Endometrium (tissue), 2 donors: ENCODE measurements around the gene NCKAP1.

Experiments
- FAIRE-seq: peaks from 2 replicates; lab custom pipeline; 2012; peaks lifted over from hg19 to GRCh38; lab: Jason Lieb, UNC
- donor health status: control.
- donor health status: control.

The NCKAP1 gene

DNA sequence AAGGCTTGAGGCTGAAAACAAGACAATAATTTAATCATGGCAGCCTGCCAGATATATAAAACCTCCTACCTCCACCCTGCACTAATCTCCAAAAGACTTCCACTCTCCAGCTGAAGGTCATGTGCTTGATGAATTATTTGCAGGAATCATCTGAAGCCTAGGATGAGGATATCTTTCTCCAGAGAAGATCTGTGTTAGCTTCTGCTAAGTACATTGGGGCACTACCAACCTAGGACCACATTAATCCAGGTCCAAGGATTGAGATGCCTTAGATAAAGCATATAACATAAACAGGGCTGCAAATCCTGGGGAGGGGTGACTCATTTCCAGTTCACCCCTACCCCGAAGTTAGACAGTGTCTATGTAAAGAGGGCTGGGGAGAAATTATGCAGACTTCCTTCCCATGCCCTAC lies 91.3 kb downstream of the NCKAP1 start:
- FAIRE-seq, result no peak

DNA sequence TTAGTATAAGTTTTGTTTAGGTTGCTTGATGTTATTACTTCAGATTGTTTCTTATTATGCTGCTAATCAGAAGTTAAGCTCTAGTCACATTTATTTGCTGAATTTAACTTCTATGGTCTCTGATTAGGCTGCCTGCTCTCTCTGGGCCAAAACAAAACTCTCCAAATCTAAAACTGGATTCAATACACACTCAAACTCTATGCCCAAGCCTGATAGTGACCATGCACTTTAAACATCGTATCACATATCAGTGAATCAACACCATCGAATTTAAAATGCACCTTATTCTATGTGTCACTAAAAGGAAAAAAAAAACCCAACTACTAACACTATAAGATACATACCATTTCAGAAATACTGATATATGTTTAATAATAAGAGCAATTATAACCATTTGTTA lies 94.9 kb downstream of the NCKAP1 start:
- no peak for FAIRE-seq

DNA sequence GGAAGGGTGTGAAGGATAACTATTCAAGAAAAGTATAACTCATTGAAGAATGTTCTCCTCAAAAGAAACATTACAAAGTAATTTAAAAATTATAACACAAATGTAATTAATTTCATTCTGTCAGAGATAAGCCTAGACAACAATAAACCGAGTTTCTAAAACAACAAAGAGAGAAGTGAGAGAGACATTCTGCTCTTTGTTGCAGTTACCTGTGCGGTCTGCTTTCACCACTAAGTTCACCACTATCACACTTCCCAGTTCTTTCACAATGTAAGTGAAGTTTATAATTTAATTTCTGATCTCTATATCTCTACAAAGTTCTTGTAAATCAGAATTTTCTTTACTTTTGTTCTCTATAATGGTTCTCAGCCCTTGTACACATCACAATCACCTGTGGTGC lies 95.5 kb downstream of the NCKAP1 start:
- no peak for FAIRE-seq

DNA sequence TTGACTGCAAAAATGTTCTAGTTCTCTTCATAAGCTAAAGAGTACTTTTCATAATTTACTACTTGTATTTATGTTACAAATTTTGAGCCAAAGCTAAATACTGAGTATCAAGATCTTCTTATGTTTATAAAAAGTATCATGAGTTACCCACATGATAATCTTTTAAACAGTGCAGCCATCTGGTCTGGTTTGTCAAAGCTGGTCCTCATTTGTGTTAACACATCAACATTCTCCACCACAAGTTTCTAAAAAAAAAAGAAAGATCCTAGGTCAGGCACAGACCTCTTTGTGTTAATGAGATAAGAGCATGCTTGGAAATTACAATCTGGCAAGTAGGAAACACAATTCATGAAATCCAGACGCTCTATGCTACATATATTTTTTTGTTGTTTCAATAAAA lies 96.3 kb downstream of the NCKAP1 start:
- FAIRE-seq, result peak; percentile 41

DNA sequence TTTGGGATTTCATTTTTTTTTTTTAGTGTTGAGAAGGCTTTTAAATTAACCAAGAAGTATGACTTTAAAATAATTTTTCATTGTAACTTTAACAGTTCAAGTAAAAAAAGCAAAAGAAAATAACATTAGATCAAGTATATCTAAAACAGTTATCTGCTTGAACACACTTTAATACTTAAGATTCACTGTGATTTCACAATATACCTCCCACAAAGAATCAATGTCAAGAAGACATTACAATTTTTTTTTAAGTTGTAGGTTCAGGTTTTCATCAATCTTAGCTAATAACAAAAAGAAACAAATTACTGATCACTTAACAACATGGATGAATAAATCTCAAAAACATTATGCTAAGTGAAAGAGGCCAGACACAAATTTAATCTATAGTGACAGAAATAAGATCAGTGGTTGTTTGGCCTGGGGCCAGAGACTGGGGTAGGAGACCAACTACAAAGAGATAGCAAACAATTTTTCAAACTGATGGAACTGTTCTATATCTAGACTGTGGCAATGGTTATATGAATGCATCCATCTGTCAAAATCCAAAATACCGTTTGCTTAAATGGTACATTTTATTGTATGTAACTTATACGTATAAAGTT lies 97.0 kb downstream of the NCKAP1 start:
- no peak for FAIRE-seq

DNA sequence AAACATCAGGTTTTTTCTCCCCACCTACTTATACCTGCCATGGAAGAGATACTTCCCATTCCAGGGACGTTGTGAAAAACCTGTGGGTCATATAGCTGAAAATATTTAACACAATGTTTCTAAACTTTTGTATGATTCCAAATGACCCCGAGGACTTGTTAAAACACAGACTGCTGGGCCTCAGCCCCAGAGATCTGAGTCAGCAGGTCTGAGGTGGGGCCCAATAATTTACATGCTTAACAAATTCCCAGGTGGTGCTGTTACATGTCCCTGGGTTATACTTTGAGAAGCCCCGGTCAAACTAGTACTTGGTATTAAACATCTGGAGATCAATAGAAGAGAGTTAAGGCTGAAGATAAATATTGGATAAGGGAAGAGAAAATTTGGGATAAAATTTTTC lies 100.4 kb downstream of the NCKAP1 start:
- FAIRE-seq, result no peak

DNA sequence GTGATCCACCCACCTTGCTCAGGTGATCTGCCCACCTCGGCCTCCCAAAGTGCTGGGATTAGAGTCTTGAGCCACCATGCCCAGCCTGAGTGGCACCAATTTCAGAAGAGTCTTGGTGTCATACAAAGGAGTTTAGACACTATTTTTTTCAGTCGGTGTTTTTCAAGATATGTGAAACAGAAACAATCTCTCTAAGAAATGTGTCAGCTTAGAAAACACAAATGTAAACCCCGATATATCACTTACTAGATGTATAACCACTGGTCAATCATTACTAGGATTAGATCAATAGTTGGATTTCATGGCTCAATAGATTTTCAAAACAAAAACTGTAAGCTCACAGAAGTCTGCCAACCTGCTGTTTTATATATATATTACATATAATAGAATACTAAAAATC lies 104.6 kb downstream of the NCKAP1 start:
- no peak for FAIRE-seq

DNA sequence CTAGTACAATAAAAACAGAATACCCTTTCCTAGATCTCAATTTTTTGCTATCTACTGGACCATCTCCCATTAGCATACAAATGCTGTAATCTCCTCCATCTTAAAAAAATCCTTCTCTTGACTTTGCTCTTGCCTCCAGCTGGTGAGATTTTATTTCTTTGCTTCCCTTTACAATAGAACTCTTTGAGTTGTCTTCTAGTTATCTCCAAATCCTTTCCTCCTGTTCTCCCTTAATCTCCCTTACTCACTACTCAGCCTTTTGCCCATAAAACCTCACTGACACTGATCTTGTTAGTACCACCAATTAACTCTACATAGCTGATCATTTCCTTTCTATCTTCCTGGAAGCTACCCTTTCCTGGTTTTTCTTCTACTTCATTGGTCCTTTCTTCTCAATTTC lies 108.3 kb downstream of the NCKAP1 start:
- FAIRE-seq, result no peak

DNA sequence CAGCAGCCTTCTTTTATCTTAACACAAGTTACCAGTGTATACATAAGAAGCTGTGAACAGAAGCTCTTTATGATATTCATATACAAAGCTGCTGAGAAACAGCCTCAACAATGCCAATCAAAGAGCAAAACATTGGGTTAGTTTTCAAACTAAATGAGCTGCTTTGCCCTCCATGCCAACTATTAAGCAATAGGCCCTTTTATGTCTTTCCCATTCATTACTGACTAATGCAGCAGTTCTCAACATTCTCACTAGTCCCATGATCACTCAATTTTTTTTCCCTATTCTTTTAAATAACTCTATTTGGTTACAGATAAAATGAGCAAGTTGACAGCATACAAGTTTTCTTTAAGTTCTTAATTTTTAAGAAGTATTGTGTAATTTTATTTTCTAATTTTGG lies 114.0 kb downstream of the NCKAP1 start:
- no peak for FAIRE-seq

DNA sequence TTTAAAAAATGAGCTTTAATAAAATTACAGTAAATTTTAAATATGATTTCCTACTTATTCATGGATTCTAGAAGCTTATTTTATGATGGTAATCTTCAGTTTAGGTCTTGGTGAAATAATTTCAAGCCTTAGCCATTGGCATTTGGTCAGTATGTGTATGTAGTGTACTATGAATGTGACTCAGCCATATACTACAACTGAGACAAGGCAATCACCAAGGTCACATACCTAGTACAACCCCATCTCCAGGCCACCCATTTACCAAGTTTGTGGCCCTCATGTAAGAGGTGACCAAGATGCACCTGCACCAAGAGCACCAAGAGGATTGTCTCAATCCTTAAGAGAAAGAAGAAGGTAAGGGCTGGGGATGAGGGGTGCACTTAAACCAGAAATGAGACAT lies 117.0 kb downstream of the NCKAP1 start:
- no peak for FAIRE-seq

DNA sequence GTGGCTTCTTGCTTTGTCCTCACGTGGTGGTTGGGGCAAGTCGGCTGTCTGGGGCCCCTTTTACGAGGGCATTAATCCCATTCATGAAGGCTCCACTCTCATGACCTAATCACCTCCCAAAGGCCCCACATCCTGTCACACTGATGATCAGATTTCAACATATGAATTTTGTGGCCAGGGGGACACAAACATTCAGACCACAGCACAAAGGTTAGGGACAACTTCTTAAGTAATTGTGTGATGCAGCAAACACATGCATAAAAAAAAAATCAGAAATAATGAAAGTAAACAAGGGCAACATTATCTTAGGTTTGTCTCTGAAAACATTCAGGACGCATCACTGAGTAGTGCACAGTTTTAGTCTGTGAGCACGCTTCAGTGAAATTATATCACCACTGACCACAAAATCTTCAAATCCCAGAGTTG lies 117.6 kb downstream of the NCKAP1 start:
- no peak for FAIRE-seq

DNA sequence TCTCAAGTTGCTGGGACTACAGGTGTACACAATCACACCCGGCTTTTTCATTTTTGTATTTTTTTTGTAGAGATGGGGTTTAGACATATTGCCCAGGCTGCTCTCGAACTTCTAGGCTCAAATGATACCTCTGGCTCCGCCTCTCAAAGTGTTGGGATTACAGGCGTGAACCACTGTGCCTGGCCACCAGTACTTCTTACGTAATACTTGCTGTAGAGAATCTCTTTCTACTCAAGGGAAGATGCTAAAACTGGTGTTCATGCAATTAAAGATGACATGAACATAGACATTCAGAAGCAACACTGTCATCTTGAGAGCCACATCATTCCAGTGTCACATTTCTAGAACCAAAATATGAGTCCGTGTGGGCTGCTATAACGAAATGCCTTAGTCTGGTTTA lies 118.2 kb downstream of the NCKAP1 start:
- FAIRE-seq, result no peak

DNA sequence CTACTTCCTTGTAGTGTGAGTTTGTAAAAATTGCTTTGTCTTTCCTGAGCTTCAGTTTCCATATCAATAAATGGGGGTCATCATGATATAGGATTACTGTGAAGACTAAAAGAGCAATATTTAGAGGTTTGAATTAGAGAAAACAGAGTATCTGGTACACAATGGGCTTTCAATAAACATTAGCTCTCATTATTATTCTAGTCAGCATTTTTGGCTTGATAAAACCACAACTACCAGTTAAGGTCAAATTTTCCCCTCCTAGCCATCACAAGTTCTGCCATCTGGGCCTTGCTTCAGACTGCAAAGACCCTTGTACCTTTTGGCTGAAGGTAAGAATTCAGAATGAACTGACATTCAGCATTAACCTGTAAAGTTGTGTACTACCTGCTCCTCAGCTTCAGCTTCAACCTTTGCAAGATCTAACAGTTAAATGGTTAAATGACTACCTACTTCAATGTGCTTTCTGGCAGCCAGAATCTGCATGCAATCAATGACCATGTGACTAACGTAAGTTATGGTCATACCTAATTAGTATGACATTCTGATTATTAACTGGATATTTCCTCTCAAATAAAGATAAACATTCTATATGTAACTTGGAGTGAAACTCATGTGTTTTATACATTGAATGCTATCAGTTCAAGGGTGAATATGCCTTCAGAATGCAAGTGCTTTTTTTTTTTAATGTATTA lies 119.2 kb downstream of the NCKAP1 start:
- FAIRE-seq, result no peak

DNA sequence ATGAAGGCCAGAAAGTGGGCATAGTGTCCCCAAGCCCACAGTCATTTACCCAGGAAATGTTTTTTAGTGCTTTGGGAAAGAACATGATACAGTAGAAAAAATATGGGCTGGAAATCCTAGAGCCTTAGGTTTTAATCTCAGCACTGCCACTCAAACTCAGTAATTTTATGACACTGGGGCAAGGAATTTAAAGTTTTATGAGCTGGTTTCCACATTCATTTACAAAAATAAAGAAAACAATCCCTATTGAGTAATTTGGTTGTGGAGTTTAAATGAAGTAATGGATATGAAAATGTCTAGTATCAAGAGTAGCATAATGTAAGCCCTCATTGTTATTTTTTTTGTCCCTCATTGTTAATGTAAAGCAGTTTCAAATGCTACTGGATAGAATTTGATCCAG lies 120.3 kb downstream of the NCKAP1 start:
- no peak for FAIRE-seq

DNA sequence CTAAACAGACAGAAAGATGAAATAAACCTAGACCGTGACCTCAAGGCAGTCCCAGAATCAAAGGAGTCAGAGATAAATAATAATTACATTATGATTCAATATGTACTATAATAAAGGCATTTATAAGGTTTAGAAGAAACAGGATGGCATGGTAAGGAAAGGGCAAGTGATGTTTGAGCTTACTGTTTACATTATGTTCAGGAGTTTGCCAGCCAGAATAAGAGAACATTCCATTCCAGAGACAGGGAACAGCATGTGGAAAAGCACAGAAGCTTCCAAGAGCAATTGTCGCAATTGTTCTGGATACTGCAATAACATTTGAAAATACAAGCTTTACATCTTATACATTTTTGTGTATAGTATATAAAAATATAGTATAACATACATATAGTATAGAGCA lies 121.8 kb downstream of the NCKAP1 start:
- FAIRE-seq, result no peak

DNA sequence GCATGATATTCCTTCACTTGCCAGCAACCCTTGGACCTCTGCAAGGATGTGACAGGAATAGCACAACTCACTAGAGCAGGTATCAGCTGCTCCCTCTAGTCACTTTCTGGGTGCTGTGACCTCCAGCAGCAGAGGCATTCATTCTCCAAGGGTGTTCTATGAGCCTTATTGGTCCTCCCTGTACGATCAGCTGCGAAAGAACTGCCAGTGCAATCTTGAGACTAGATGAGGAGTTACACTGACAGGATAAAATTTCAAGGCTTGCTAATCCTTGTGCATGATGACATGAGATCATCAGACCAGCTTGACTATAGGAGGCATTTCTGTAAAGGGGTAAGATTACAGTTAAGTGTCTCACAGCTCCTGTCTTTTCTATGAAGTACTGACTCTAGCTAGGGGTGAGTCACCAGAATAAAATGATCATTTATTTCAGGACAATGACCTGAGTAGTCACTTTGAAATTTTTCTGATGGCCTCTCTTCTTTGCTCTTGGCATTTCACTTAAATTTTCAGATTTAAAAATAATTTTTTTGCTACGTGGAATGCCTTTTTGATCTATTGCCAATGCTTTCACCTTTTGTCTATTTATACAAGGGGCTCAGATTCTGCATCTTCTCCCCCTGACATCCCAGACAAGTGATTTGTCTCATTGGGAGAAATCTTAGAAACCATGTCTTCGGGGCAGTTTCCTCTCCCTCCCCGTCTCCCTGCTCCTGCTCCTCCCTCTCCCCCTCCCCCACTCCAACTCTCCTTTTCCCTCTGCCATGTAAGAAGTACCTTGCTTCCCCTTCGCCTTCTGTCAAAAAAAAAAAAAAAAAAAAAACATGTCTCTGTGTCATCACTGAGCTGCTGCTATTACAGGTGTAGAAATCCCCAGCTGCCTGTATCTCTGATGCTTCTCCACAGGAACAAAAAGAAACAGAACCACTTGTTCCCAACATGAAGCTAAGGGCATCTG lies 122.6 kb downstream of the NCKAP1 start:
- no peak for FAIRE-seq

DNA sequence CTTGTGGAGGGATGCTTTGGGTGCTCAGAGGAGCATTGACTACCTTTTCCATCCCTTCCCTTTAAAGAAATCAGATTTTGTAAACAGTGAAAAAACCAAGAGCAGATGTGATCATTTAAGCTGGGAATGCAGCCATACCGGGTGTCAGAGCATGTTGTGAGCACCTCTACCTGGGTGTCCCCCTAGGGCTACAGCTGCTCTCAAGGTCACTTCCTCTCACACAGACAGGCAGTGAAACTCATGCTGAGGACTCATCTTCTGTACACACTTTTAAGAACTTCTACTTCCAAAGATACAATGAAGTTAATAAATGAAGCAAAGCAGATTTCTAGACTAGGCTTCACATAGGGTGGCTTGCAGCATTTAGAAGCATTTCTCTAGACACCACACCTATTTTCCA lies 123.4 kb downstream of the NCKAP1 start:
- FAIRE-seq, result no peak

DNA sequence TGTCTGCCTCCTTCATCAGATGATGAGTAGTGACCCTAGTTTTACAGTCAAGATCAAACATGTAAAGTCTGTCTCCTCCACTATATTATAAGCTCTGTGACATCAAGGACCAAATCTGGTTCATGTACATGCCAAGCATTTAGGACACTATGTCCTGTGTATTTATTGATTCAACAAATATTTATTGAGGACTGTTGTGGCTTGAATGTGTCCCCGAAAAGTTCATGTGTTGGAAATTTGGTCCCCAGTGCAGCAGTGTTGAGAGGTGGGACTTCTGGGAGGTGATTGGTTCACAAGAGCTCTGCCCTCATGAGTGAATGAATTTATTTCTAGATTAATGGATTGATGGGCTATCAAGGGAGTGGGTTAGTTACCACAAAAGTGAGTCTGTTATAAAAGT lies 125.2 kb downstream of the NCKAP1 start:
- no peak for FAIRE-seq

DNA sequence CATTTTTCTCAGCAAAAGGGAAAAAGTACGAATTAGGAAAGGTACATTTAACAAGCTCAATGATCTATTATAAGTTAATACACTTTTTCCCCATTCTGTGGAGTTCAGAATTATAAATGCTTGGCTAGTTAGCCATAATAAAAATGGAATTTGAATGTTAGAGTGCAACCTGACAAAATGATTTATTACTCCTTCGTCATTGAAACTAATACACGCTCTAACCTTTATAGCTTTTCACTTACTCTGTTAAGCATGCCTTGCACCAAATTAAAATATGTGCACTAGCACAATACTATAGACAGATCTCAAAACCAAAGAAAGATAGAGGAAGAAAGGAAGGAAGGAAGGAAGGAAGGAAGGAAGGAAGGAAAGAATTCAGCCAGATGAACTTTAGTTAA lies 125.7 kb downstream of the NCKAP1 start:
- no peak for FAIRE-seq

DNA sequence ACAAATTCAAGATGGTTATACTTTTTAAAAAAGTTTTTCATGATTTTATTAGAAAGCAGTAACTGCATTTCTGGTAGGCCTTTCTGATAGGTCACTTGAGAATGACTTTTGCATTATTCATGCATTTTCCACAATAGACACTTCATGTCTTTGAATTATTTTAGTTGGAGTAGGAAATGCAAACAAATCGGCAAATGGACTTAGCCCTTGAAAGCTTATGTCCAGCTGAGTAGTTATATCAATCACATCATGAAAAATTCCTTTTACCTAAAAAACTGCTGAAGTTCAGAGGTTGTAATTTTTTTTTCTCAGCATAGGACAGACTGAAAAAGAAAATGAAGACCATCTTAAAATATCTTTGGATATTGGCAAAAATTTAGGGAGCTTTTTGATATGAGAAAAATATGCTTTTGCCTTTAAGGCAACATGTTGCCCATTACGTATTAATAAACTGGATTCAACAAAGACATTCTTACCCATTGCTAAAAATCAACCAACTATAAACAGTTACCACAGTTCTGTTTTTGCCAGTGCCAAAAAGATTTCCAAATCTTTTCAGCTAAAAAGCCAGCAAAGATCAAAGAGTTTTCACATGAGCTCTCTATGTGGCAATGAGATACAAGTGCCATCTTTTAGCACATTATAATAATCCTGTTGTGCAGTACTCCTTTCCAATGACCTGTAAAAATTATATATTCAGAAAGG lies 126.3 kb downstream of the NCKAP1 start:
- FAIRE-seq, result no peak

DNA sequence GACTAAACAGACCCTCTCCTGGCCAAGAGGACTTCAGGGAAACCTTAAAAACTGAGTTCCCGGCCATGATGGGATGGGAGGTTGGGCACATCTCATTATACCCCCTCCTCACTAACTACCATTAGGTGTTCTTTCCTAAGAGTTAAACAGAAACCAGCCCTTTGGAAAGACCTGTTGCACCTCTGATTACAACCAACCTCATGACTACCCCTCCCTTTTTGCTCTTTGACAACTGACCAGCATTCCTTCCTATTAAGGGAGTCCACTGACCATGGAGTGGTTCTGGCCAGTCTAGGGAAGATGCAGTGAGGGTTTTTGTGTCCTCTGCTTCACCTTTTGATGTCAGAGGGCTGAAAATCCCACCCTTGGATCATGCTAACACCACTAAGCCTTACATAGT lies 127.3 kb downstream of the NCKAP1 start:
- FAIRE-seq, result no peak

DNA sequence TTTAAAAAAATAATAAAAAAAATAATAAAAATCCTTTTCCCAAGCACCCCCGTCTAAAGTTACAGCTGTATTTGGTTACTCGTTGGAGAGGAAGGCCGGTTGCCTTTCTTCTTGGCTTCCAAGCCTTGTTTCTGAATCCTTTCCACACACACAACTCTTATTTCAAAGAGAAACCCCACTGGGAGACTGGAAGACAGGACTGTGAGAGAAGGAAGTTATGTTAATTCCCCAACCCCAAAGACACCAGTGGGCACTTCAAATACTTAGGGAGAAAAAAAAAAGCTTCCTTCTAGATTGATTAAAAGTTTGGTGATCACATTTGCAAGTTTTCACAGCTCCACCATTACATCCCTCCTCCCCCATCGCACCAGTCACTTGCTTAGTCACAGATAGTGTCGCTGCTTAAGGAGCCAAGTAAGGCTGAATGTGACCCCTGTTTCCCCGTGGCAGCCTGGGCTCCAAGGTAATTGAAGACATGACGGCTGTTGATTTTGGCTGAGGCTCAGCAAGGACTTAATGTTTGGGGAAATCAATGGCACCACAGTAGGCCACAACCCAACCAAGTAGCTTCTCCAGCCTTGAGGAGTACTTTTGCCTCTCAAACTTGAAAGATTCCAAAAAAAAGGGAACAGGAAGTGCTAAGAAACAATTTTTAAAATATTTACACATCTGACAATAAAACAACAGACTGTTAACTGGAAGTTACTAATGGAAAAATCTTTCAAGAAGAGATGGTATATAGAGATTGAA lies 131.0 kb downstream of the NCKAP1 start:
- no peak for FAIRE-seq
